ENCODE measurements around the gene AGBL4.

- TF ChIP-seq ZNF207 (IDR thresholded peaks at IDR 0.05; ENCODE audit: borderline replicate concordance) (no peak), ZNF782 (CRISPR knock-in tag; IDR thresholded peaks at IDR 0.05; ENCODE audit: borderline replicate concordance) (no peak), CTCF (CRISPR knock-in tag; IDR thresholded peaks at IDR 0.05) (no peak), E2F5 (CRISPR knock-in tag; conservative IDR thresholded peaks at IDR 0.05) (no peak), ZBTB8A (CRISPR knock-in tag; IDR thresholded peaks at IDR 0.05; ENCODE audit: borderline replicate concordance, low read depth) (no peak), ZNF331 (CRISPR knock-in tag; IDR thresholded peaks at IDR 0.05) (no peak), NFE2 (CRISPR knock-in tag; IDR thresholded peaks at IDR 0.05) (no peak), ZNF326 (CRISPR knock-in tag; IDR thresholded peaks at IDR 0.05; ENCODE audit: borderline replicate concordance) (no peak), CHD4 (IDR thresholded peaks at IDR 0.05; ENCODE audit: borderline replicate concordance, low read length) (no peak), SRSF1 (optimal IDR thresholded peaks at IDR 0.05; ENCODE audit: low read depth, low read length) (no peak), ZFX (CRISPR knock-in tag; IDR thresholded peaks at IDR 0.05; ENCODE audit: low read depth) (no peak)
These were observed 1463.2 kb downstream of the AGBL4 start for GRCh38 chr1:48560577-48560976.
